HEK293 (cell line): ENCODE measurements around the gene OR2V2.

Experiments
- CTCF ChIA-PET: fragments of 350-600 bp; formaldehyde crosslinking; extraction: SDS; loops from one replicate; lab custom pipeline; 2021; ENCODE audit warnings: antibody characterized with exemption; lab: Yijun Ruan, JAX
- POLR2A ChIA-PET: fragments of 300-600 bp; formaldehyde crosslinking; extraction: SDS; loops from one replicate; lab custom pipeline; 2020; ENCODE audit warnings: antibody characterized with exemption, inconsistent platforms; lab: Yijun Ruan, JAX
- H3K27ac ChIP-seq: fragments of 200-500 bp; sonication (Bioruptor generic); 2 replicates; pipeline ENCODE4 v1.5.1; 2014; ENCODE audit warnings: low read depth, low read length, control low read depth, inconsistent platforms; ENCODE audit errors: extremely low read depth
- H3K36me3 ChIP-seq, 2 experiments: fragments of 200-500 bp in 1 of 2; sonication (Bioruptor generic) in 1 of 2; 1 replicate in 1 of 2; 2 replicates in 1 of 2; pipeline ENCODE4 v1.5.1; 2014 to 2017; ENCODE audit warnings: inconsistent platforms in 2 of 2, low read length in 2 of 2; ENCODE audit not compliant: control insufficient read depth in 2 of 2, insufficient read depth in 1 of 2
- H3K4me1 ChIP-seq: fragments of 200-500 bp; sonication (Bioruptor generic); 2 replicates; pipeline ENCODE4 v1.5.1; 2014; ENCODE audit warnings: mild to moderate bottlenecking, low read length, inconsistent platforms; ENCODE audit not compliant: control insufficient read depth, insufficient read depth
- H3K4me3 ChIP-seq: 2 replicates; pipeline ENCODE4 v1.5.1; 2011; ENCODE audit warnings: low read depth, mild to moderate bottlenecking, control low read depth, low read length, moderate library complexity
- H3K9me3 ChIP-seq: fragments of 200-500 bp; sonication (Bioruptor generic); 2 replicates; pipeline ENCODE4 v1.5.1; 2014; ENCODE audit warnings: low read depth, low read length, inconsistent platforms; ENCODE audit not compliant: control insufficient read depth, insufficient read depth
- GLIS1 ChIP-seq: fragments of 450-650 bp; formaldehyde crosslinking; IDR thresholded peaks from 2 replicates; pipeline ENCODE4 v1.5.1; 2016; ENCODE audit warnings: missing biosample characterization, missing genetic modification characterization
- KLF8 ChIP-seq: fragments of 450-650 bp; formaldehyde crosslinking; IDR thresholded peaks from 2 replicates; pipeline ENCODE4 v1.5.1; 2016; ENCODE audit warnings: missing biosample characterization, missing genetic modification characterization
- PATZ1 ChIP-seq: fragments of 450-650 bp; formaldehyde crosslinking; IDR thresholded peaks from 2 replicates; pipeline ENCODE4 v1.5.1; 2016; ENCODE audit warnings: missing biosample characterization, missing genetic modification characterization
- PRDM1 ChIP-seq: fragments of 450-650 bp; formaldehyde crosslinking; IDR thresholded peaks from 2 replicates; pipeline ENCODE4; 2016; ENCODE audit warnings: missing biosample characterization, missing genetic modification characterization
- TRIM28 ChIP-seq: IDR thresholded peaks from 2 replicates; pipeline ENCODE4 v1.6.1; 2011; ENCODE audit warnings: low read length, control low read depth, borderline replicate concordance
- YY1 ChIP-seq: fragments of 450-650 bp; formaldehyde crosslinking; IDR thresholded peaks from 2 replicates; pipeline ENCODE4 v1.5.1; 2018; ENCODE audit warnings: missing biosample characterization, missing genetic modification characterization
- ZBTB17 ChIP-seq: fragments of 450-650 bp; formaldehyde crosslinking; IDR thresholded peaks from 2 replicates; pipeline ENCODE4 v1.5.1; 2016; ENCODE audit warnings: missing biosample characterization, missing genetic modification characterization
- ZFP3 ChIP-seq: fragments of 450-650 bp; formaldehyde crosslinking; IDR thresholded peaks from 2 replicates; pipeline ENCODE4 v1.5.1; 2016; ENCODE audit warnings: low read depth, missing biosample characterization, missing genetic modification characterization
- ZFP37 ChIP-seq: fragments of 450-650 bp; formaldehyde crosslinking; IDR thresholded peaks from 2 replicates; pipeline ENCODE4 v1.5.1; 2016; ENCODE audit warnings: missing biosample characterization, missing genetic modification characterization
- ZIC2 ChIP-seq: fragments of 450-650 bp; formaldehyde crosslinking; IDR thresholded peaks from 2 replicates; pipeline ENCODE4 v1.5.1; 2016; ENCODE audit warnings: missing biosample characterization, missing genetic modification characterization
- ZNF184 ChIP-seq: fragments of 450-650 bp; IDR thresholded peaks from 2 replicates; pipeline ENCODE4 v1.5.1; 2018; ENCODE audit warnings: missing biosample characterization, mild to moderate bottlenecking, missing genetic modification characterization
- ZNF211 ChIP-seq: fragments of 450-650 bp; formaldehyde crosslinking; IDR thresholded peaks from 2 replicates; pipeline ENCODE4 v1.5.1; 2016; ENCODE audit warnings: low read depth, missing biosample characterization, missing genetic modification characterization
- ZNF341 ChIP-seq: fragments of 450-650 bp; formaldehyde crosslinking; IDR thresholded peaks from 2 replicates; pipeline ENCODE4; 2016; ENCODE audit warnings: low read depth, missing biosample characterization, missing genetic modification characterization
- ZNF366 ChIP-seq: fragments of 450-650 bp; formaldehyde crosslinking; conservative IDR thresholded peaks from 2 replicates; pipeline ENCODE4 v1.5.1; 2016; ENCODE audit warnings: missing biosample characterization, missing genetic modification characterization
- ZNF391 ChIP-seq: fragments of 450-650 bp; formaldehyde crosslinking; IDR thresholded peaks from 2 replicates; pipeline ENCODE4 v1.5.1; 2016; ENCODE audit warnings: low read depth, missing biosample characterization, missing genetic modification characterization, borderline replicate concordance
- ZNF501 ChIP-seq: fragments of 450-650 bp; formaldehyde crosslinking; IDR thresholded peaks from 2 replicates; pipeline ENCODE4 v1.5.1; 2016; ENCODE audit warnings: missing biosample characterization, missing genetic modification characterization
- ZNF548 ChIP-seq: fragments of 450-650 bp; formaldehyde crosslinking; IDR thresholded peaks from 2 replicates; pipeline ENCODE4 v1.5.1; 2016; ENCODE audit warnings: missing biosample characterization, missing genetic modification characterization
- ZNF610 ChIP-seq: fragments of 450-650 bp; formaldehyde crosslinking; IDR thresholded peaks from 2 replicates; pipeline ENCODE4 v1.5.1; 2016; ENCODE audit warnings: missing biosample characterization, missing genetic modification characterization, borderline replicate concordance
- ZNF629 ChIP-seq: fragments of 450-650 bp; formaldehyde crosslinking; IDR thresholded peaks from 2 replicates; pipeline ENCODE4 v1.5.1; 2017; ENCODE audit warnings: missing biosample characterization, missing genetic modification characterization
- ZNF654 ChIP-seq: fragments of 450-650 bp; formaldehyde crosslinking; IDR thresholded peaks from 2 replicates; pipeline ENCODE4 v1.5.1; 2016; ENCODE audit warnings: low read depth, missing biosample characterization, missing genetic modification characterization
- ZNF660 ChIP-seq: fragments of 450-650 bp; IDR thresholded peaks from 2 replicates; pipeline ENCODE4 v1.5.1; 2018; ENCODE audit warnings: missing biosample characterization, mild to moderate bottlenecking, missing genetic modification characterization
- ZNF677 ChIP-seq: fragments of 450-650 bp; IDR thresholded peaks from 2 replicates; pipeline ENCODE4 v1.5.0; 2018; ENCODE audit warnings: missing biosample characterization, mild to moderate bottlenecking, missing genetic modification characterization, moderate library complexity
- ZSCAN30 ChIP-seq: fragments of 450-650 bp; IDR thresholded peaks from 2 replicates; pipeline ENCODE4 v1.5.1; 2018; ENCODE audit warnings: missing biosample characterization, mild to moderate bottlenecking, missing genetic modification characterization, moderate library complexity
- TF ChIP-seq, protein P1 (sequence below): fragments of 450-650 bp; formaldehyde crosslinking; IDR thresholded peaks from 2 replicates; pipeline ENCODE4 v1.5.1; 2016; ENCODE audit warnings: missing biosample characterization, missing genetic modification characterization, borderline replicate concordance
- TF ChIP-seq, protein P2 (sequence below): fragments of 450-650 bp; IDR thresholded peaks from 2 replicates; pipeline ENCODE4 v1.5.1; 2018; ENCODE audit warnings: missing biosample characterization, mild to moderate bottlenecking, missing genetic modification characterization
- TF ChIP-seq, protein P3 (sequence below): fragments of 450-650 bp; formaldehyde crosslinking; IDR thresholded peaks from 2 replicates; pipeline ENCODE4 v1.5.1; 2016; ENCODE audit warnings: missing biosample characterization, missing genetic modification characterization

OR2V2 gene

DNA sequence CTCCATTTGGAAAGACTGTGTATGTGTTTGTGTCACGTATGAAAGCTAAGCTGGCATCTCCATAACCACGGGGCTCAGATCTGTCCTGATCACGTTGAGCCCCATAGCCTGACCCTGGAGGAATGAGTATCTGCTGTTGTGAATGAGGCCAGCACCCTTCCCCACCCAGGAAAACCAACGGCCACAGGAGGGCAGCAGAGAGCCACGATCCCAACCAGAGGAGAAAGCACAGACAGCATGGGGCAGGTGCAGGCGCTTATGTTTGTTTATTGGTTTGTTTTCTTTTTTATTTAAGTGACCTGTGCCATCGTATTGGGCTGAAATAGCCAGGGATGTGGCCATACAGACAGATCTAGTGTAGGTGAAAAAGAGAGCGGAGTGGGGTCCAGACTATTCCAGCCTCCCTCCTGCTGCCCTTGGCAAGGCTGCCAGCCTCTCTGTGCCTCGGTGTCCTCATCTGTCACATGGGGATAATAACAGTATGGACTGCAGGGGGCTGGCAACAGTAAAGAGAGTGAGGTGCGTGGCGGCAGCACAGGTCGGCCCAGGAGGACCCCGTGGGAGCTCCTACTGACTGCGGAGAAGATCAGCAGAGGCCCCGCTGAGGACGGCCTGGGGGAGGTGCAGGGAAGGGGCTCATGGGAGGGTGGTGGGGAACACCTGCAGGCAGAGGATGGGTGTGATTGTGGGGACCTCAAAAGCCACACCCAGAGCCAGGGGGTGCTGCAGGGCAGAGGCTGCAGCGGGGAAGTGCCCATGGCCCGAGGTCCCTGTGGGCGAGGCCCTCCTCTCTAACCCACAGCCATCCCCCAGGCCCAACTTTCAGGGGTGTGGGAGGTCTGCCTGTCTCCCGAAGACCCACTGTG, 12.1 kb downstream of the OR2V2 start:
- POLR2A ChIA-PET: no interaction called here
- no peaks in the 10 kb centered on the region for H3K9me3 ChIP-seq
- H3K4me3 ChIP-seq: no peak overlapping the region
- peaks cover 4% of the 10 kb centered on the region for H3K4me1 ChIP-seq
- H3K36me3 ChIP-seq: no peaks in the 10 kb centered on the region
- CTCF ChIA-PET: interaction anchor here (0.6 to 2.0 kb wide), 15 partner anchors 9 to 374 kb away, joined by 3 to 7 read pairs (median 3); no protein-coding TSS in a partner anchor
- H3K27ac ChIP-seq: no peak overlapping the region
- TF ChIP-seq PRDM1 (tag by site-specific recombination): peak; percentile 75
- TF ChIP-seq TRIM28: no peak
- 0 out of 2 replicates have a peak, but pooled peaks have one; percentile 31 for TF ChIP-seq ZNF391
- TF ChIP-seq, protein P1, sequence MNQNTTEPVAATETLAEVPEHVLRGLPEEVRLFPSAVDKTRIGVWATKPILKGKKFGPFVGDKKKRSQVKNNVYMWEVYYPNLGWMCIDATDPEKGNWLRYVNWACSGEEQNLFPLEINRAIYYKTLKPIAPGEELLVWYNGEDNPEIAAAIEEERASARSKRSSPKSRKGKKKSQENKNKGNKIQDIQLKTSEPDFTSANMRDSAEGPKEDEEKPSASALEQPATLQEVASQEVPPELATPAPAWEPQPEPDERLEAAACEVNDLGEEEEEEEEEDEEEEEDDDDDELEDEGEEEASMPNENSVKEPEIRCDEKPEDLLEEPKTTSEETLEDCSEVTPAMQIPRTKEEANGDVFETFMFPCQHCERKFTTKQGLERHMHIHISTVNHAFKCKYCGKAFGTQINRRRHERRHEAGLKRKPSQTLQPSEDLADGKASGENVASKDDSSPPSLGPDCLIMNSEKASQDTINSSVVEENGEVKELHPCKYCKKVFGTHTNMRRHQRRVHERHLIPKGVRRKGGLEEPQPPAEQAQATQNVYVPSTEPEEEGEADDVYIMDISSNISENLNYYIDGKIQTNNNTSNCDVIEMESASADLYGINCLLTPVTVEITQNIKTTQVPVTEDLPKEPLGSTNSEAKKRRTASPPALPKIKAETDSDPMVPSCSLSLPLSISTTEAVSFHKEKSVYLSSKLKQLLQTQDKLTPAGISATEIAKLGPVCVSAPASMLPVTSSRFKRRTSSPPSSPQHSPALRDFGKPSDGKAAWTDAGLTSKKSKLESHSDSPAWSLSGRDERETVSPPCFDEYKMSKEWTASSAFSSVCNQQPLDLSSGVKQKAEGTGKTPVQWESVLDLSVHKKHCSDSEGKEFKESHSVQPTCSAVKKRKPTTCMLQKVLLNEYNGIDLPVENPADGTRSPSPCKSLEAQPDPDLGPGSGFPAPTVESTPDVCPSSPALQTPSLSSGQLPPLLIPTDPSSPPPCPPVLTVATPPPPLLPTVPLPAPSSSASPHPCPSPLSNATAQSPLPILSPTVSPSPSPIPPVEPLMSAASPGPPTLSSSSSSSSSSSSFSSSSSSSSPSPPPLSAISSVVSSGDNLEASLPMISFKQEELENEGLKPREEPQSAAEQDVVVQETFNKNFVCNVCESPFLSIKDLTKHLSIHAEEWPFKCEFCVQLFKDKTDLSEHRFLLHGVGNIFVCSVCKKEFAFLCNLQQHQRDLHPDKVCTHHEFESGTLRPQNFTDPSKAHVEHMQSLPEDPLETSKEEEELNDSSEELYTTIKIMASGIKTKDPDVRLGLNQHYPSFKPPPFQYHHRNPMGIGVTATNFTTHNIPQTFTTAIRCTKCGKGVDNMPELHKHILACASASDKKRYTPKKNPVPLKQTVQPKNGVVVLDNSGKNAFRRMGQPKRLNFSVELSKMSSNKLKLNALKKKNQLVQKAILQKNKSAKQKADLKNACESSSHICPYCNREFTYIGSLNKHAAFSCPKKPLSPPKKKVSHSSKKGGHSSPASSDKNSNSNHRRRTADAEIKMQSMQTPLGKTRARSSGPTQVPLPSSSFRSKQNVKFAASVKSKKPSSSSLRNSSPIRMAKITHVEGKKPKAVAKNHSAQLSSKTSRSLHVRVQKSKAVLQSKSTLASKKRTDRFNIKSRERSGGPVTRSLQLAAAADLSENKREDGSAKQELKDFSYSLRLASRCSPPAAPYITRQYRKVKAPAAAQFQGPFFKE (tag by site-specific recombination): no peak
- peak; percentile 68; the same call in 1 of the 2 replicates for TF ChIP-seq ZBTB17 (tag by site-specific recombination)
- no peak for TF ChIP-seq ZFP3 (tag by site-specific recombination)
- no peak for TF ChIP-seq ZNF184
- TF ChIP-seq, protein P2, sequence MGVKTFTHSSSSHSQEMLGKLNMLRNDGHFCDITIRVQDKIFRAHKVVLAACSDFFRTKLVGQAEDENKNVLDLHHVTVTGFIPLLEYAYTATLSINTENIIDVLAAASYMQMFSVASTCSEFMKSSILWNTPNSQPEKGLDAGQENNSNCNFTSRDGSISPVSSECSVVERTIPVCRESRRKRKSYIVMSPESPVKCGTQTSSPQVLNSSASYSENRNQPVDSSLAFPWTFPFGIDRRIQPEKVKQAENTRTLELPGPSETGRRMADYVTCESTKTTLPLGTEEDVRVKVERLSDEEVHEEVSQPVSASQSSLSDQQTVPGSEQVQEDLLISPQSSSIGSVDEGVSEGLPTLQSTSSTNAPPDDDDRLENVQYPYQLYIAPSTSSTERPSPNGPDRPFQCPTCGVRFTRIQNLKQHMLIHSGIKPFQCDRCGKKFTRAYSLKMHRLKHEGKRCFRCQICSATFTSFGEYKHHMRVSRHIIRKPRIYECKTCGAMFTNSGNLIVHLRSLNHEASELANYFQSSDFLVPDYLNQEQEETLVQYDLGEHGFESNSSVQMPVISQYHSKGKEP (tag by site-specific recombination): no peak
- TF ChIP-seq ZNF677 (tag by site-specific recombination): no peak
- TF ChIP-seq GLIS1: peak; percentile 36; the same call in 1 of the 2 replicates
- TF ChIP-seq, protein P3, sequence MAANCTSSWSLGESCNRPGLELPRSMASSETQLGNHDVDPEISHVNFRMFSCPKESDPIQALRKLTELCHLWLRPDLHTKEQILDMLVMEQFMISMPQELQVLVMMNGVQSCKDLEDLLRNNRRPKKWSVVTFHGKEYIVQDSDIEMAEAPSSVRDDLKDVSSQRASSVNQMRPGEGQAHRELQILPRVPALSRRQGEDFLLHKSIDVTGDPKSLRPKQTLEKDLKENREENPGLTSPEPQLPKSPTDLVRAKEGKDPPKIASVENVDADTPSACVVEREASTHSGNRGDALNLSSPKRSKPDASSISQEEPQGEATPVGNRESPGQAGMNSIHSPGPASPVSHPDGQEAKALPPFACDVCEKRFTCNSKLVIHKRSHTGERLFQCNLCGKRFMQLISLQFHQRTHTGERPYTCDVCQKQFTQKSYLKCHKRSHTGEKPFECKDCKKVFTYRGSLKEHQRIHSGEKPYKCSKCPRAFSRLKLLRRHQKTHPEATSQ (tag by site-specific recombination): no peak
- TF ChIP-seq ZSCAN30: 0 out of 2 replicates have a peak, but pooled peaks have one; percentile 11
- TF ChIP-seq KLF8: peak; percentile 50; the same call in 1 of the 2 replicates
- peak; percentile 79 for TF ChIP-seq ZIC2 (tag by site-specific recombination)
- TF ChIP-seq ZNF366: 0 out of 2 replicates have a peak, but pooled peaks have one; percentile 18
- no peak for TF ChIP-seq ZNF548
- TF ChIP-seq YY1 (tag by site-specific recombination): no peak
- TF ChIP-seq PATZ1 (tag by site-specific recombination): 0 out of 2 replicates have a peak, but pooled peaks have one; percentile 23
- TF ChIP-seq ZNF211 (tag by site-specific recombination): no peak
- peak; percentile 96 for TF ChIP-seq ZNF654
- peak; percentile 68; the same call in 1 of the 2 replicates for TF ChIP-seq ZNF501
- peak; percentile 37; the same call in 1 of the 2 replicates for TF ChIP-seq ZNF629 (tag by site-specific recombination)
- TF ChIP-seq ZFP37: peak; percentile 44; the same call in 1 of the 2 replicates
- peak; percentile 53; the same call in 1 of the 2 replicates for TF ChIP-seq ZNF660 (tag by site-specific recombination)
- 0 out of 2 replicates have a peak, but pooled peaks have one; percentile 17 for TF ChIP-seq ZNF610
- 0 out of 2 replicates have a peak, but pooled peaks have one; percentile 14 for TF ChIP-seq ZNF341 (tag by site-specific recombination)
